K562 (cell line): ENCODE data around the gene NUTF2. TPM values are rescaled to one million over a fixed set of nuclear protein-coding genes. Genes with fewer than 3 reads are reported as not detected.

ENCODE experiments used
- ATAC-seq: fragments of 200-7000 bp; cut with Tn5 transposase; 3 replicates; pipeline ENCODE4 v1.9.1; 2020; ENCODE audit warnings: moderate library complexity
- BruUV-seq: library from RNA; stranded (reverse); fragments of 400-500 nt; replicated peaks from 2 replicates; lab custom pipeline; 2021; lab: Mats Ljungman, UMichigan
- CTCF ChIA-PET: fragments of 300-600 bp; formaldehyde crosslinking; extraction: SDS; loops from one replicate; lab custom pipeline; 2021; ENCODE audit warnings: low intra/inter-chr PET ratio; lab: Yijun Ruan, JAX
- POLR2A ChIA-PET: fragments of 300-600, 350-650 bp; sonication (Branson Sonifier 250); formaldehyde crosslinking; extraction: SDS; loops from one replicate; lab custom pipeline; 2021; ENCODE audit warnings: antibody characterized with exemption, inconsistent platforms; lab: Yijun Ruan, JAX
- DNase-seq, 4 experiments: peaks; one replicate each; pipeline versions ENCODE4 v3.0.0 to v3.0.0-alpha.2; 2011 to 2018; ENCODE audit warnings: low spot score in 3 of 4, mixed read lengths in 3 of 4; ENCODE audit errors: extremely low read depth in 1 of 4
- FAIRE-seq: peaks from 2 replicates; lab custom pipeline; 2011; peaks lifted over from hg19 to GRCh38; lab: Jason Lieb, UNC
- H2AFZ ChIP-seq: 2 replicates; pipeline ENCODE4 v1.6.0; 2011; ENCODE audit warnings: low read depth, low read length, control low read depth, inconsistent platforms
- H3K27ac ChIP-seq: fragments of 200-600 bp; 3 replicates; pipeline ENCODE4 v1.8.0; 2011; ENCODE audit warnings: low read depth, mild to moderate bottlenecking, control low read depth, inconsistent platforms, low read length, moderate library complexity, mixed read lengths; ENCODE audit errors: extremely low read depth
- H3K27me3 ChIP-seq, 2 experiments: fragments of 300-600 bp in 1 of 2; 2 replicates in 1 of 2; 3 replicates in 1 of 2; pipeline versions ENCODE4 v1.6.0 to v1.8.0; 2011; ENCODE audit warnings: inconsistent platforms in 2 of 2, low read length in 2 of 2, mild to moderate bottlenecking in 1 of 2, mixed read lengths in 1 of 2, moderate library complexity in 1 of 2; ENCODE audit not compliant: control insufficient read depth in 2 of 2, insufficient read depth in 2 of 2
- H3K36me3 ChIP-seq: fragments of 300-600 bp; 3 replicates; pipeline ENCODE4 v1.8.0; 2011; ENCODE audit warnings: mild to moderate bottlenecking, low read length, inconsistent platforms; ENCODE audit not compliant: control insufficient read depth, insufficient read depth
- H3K4me1 ChIP-seq, 2 experiments: fragments of 200-600 bp in 1 of 2; replicated peaks in 1 of 2; 2 replicates in 1 of 2; 3 replicates in 1 of 2; pipeline versions ENCODE4 v1.5.1 to v1.8.0; 2011; ENCODE audit warnings: inconsistent platforms in 2 of 2, low read length in 2 of 2, mild to moderate bottlenecking in 1 of 2, mixed read lengths in 1 of 2, moderate library complexity in 1 of 2; ENCODE audit not compliant: control insufficient read depth in 2 of 2, insufficient read depth in 2 of 2
- H3K4me2 ChIP-seq: 2 replicates; pipeline ENCODE4 v1.6.1; 2011; ENCODE audit warnings: low read length, control low read depth, inconsistent platforms, mixed read lengths; ENCODE audit not compliant: insufficient read depth
- H3K4me3 ChIP-seq: fragments of 200-600 bp; sonication (generic), shearing (Covaris generic); 2 replicates; pipeline ENCODE4 v1.5.1; 2016; ENCODE audit warnings: control low read depth, inconsistent platforms
- H3K79me2 ChIP-seq: fragments of 200-600 bp; 3 replicates; pipeline ENCODE4 v1.8.0; 2011; ENCODE audit warnings: low read length, inconsistent platforms; ENCODE audit not compliant: control insufficient read depth, insufficient read depth
- H3K9ac ChIP-seq, 2 experiments: 2 replicates each; pipeline versions ENCODE4 v1.6.0 to v1.6.1; 2011; ENCODE audit warnings: low read depth in 2 of 2, low read length in 2 of 2, control low read depth in 1 of 2, inconsistent platforms in 1 of 2, mild to moderate bottlenecking in 1 of 2, mixed read lengths in 1 of 2; ENCODE audit not compliant: insufficient read depth in 1 of 2
- H3K9me1 ChIP-seq: one replicate; pipeline ENCODE4 v1.6.0; 2011; ENCODE audit warnings: inconsistent platforms, mild to moderate bottlenecking, low read length, moderate library complexity; ENCODE audit not compliant: control insufficient read depth, insufficient read depth
- H3K9me3 ChIP-seq: replicated peaks from 2 replicates; pipeline ENCODE4 v1.5.1; 2011; ENCODE audit warnings: low read depth, low read length, inconsistent platforms; ENCODE audit not compliant: control insufficient read depth, insufficient read depth
- H4K20me1 ChIP-seq: replicated peaks from 2 replicates; pipeline ENCODE4 v1.6.1; 2011; ENCODE audit warnings: low read length, inconsistent platforms, mixed read lengths; ENCODE audit not compliant: control insufficient read depth, insufficient read depth
- FOXJ3 ChIP-seq: sonication (generic); formaldehyde crosslinking; IDR thresholded peaks from 2 replicates; pipeline ENCODE4 v1.4.0; 2020; ENCODE audit warnings: mild to moderate bottlenecking, missing genetic modification reagents
- JUNB ChIP-seq: fragments of 450-650 bp; formaldehyde crosslinking; conservative IDR thresholded peaks from 2 replicates; pipeline ENCODE4 v1.4.0; 2020; ENCODE audit warnings: mild to moderate bottlenecking
- SUPT5H ChIP-seq: fragments of 450-650 bp; IDR thresholded peaks from 2 replicates; pipeline ENCODE4 v1.6.1; 2016
- USF2 ChIP-seq: sonication (generic); formaldehyde crosslinking; IDR thresholded peaks from 2 replicates; pipeline ENCODE4 v1.5.0; 2020; ENCODE audit warnings: missing genetic modification reagents
- ZNF124 ChIP-seq: sonication (generic); formaldehyde crosslinking; IDR thresholded peaks from 2 replicates; pipeline ENCODE4 v1.8.1; 2022; ENCODE audit warnings: missing genetic modification reagents
- ZNF431 ChIP-seq: sonication (generic); formaldehyde crosslinking; IDR thresholded peaks from 2 replicates; pipeline ENCODE4 v1.8.0; 2022; ENCODE audit warnings: mild to moderate bottlenecking, missing genetic modification reagents
- ZNF695 ChIP-seq: fragments of 450-650 bp; formaldehyde crosslinking; IDR thresholded peaks from 2 replicates; pipeline ENCODE4 v1.4.0; 2020; ENCODE audit warnings: mild to moderate bottlenecking, moderate library complexity
- ZNF717 ChIP-seq: fragments of 250-450 bp; sonication (Bioruptor Pico); IDR thresholded peaks from 2 replicates; pipeline ENCODE4 v1.5.0; 2021
- WGBS: fragments of 100-300 bp; shearing (Covaris generic); methylation state at CpG from one replicate; pipeline ENCODE4 v1.1.6; 2016; ENCODE audit warnings: low coverage, mixed read lengths; ENCODE audit not compliant: insufficient coverage; ENCODE audit errors: missing lambda C conversion rate; 5-methylcytosine and 5-hydroxymethylcytosine counted together
- in situ Hi-C: fragments of 300-500 bp; cut with MboI; formaldehyde crosslinking; loops from 4 replicates; pipeline ENCODE4 v1.15.0; 2018; ENCODE audit warnings: inconsistent platforms, mixed read lengths
- intact Hi-C: fragments of 100-400 bp; cut with micrococcal nuclease; formaldehyde crosslinking; loops from 2 replicates; pipeline ENCODE4 v1.14.2; 2022
- polyA plus RNA-seq, 8 experiments: library from polyadenylated mRNA; depleted of rRNA in 4 of 8; stranded (reverse) in 5 of 8; unstranded in 3 of 8; fragments of >200 nt; fragmentation: Nextera tagmentation in 2 of 8; fragmentation: Illumina TruSeq in 1 of 8; extraction: Ambion mirVana in 2 of 8; extraction: Trizol in 1 of 8; gene quantifications; 2 replicates each; pipeline versions ENCODE4 v1.2.1 to v1.2.3, GENCODE V29; 2011 to 2014; ENCODE audit warnings: inconsistent platforms in 1 of 8, missing spikeins in 1 of 8
- total RNA-seq, 7 experiments: library from RNA; depleted of rRNA in 6 of 7; stranded (reverse); fragments of >200 nt in 6 of 7; fragmentation: Illumina TruSeq in 2 of 7; extraction: Trizol in 2 of 7; gene quantifications; 2 replicates each; pipeline versions ENCODE4 v1.2.1 to v1.2.3, GENCODE V29; 2011 to 2021; ENCODE audit warnings: low replicate concordance in 1 of 7

NUTF2 gene
- total and polyA plus RNA-seq, 9 of the 15 experiments (the other 6 are each of a cell fraction or from before 2014, with no cell fraction given): 106 to 248 (median 147) TPM

- intact Hi-C loops (no loop called here), in situ Hi-C loops (no loop called here)
- TF ChIP-seq ZNF431 (CRISPR knock-in tag) (no peak), USF2 (no peak), ZNF124 (no peak), ZNF717 (no peak), SUPT5H (no peak), JUNB (CRISPR knock-in tag) (no peak), FOXJ3 (no peak), ZNF695 (CRISPR knock-in tag) (no peak)
- Histone ChIP-seq H3K9me3 (no peaks in the 10 kb centered on the region), H3K9ac (no peak overlapping the region), H3K4me3 (no peak overlapping the region), H3K4me2 (no peak overlapping the region), H3K4me1 (no peaks in the 10 kb centered on the region; a peak in 1 of 5 replicates), H2AFZ (no peak overlapping the region), H3K79me2 (peaks cover 27% of the 10 kb centered on the region), H3K27me3 (no peaks in the 10 kb centered on the region), H3K9me1 (no peaks in the 10 kb centered on the region), H3K27ac (no peak overlapping the region), H3K36me3 (peaks cover 10% of the 10 kb centered on the region; the same call in 2 of the 3 replicates), H4K20me1 (peaks cover 9% of the 10 kb centered on the region; the same call in 1 of the 2 replicates)
- DNase-seq (no peak), FAIRE-seq (no peak), ATAC-seq (no peak)
- BruUV-seq: no TSS peak
- ChIA-PET CTCF (no interaction called here), POLR2A (interaction anchor here (0.7 to 0.8 kb wide), 3 partner anchors 13 to 30 kb away, joined by 3 to 4 read pairs (median 3); no protein-coding TSS in a partner anchor)
- WGBS: 88% methylated on average over 5 of the region's 5 CpGs
Measured at GRCh38 chr16:67901734-67902133, 55.0 kb downstream of the NUTF2 start.
